H9 (cell line): ENCODE data around the gene GOLGA6A. TPM values are rescaled to one million over a fixed set of nuclear protein-coding genes. Genes with fewer than 3 reads are reported as not detected.

Experiments
- DNase-seq: peaks from one replicate; pipeline ENCODE4 v3.0.0-alpha.2; 2017
- H2AFZ ChIP-seq: one replicate; pipeline ENCODE4 v1.6.1; 2013; ENCODE audit warnings: mild to moderate bottlenecking, low read length, control low read depth, moderate library complexity
- H2AK5ac ChIP-seq: 2 replicates; pipeline ENCODE4 v1.6.1; 2013; ENCODE audit warnings: low read length, control low read depth, mixed read lengths; ENCODE audit not compliant: insufficient read length
- H2BK120ac ChIP-seq: one replicate; pipeline ENCODE4 v1.6.1; 2013; ENCODE audit warnings: low read depth, mild to moderate bottlenecking, low read length, control low read depth, inconsistent platforms; ENCODE audit not compliant: poor library complexity, severe bottlenecking
- H2BK12ac ChIP-seq: 2 replicates; pipeline ENCODE4 v1.6.1; 2013; ENCODE audit warnings: low read length, control low read depth, mixed read lengths, low read depth; ENCODE audit not compliant: insufficient read length
- H2BK15ac ChIP-seq: 2 replicates; pipeline ENCODE4 v1.6.1; 2013; ENCODE audit warnings: low read depth, low read length, control low read depth
- H2BK20ac ChIP-seq: one replicate; pipeline ENCODE4 v1.6.1; 2013; ENCODE audit warnings: low read depth, mild to moderate bottlenecking, low read length, control low read depth, inconsistent platforms; ENCODE audit not compliant: poor library complexity, severe bottlenecking
- H2BK5ac ChIP-seq: 2 replicates; pipeline ENCODE4 v1.6.1; 2013; ENCODE audit warnings: low read length, control low read depth, mixed read lengths; ENCODE audit not compliant: insufficient read length
- H3K14ac ChIP-seq: 2 replicates; pipeline ENCODE4 v1.6.1; 2013; ENCODE audit warnings: low read length, control low read depth; ENCODE audit not compliant: insufficient read depth
- H3K18ac ChIP-seq: 2 replicates; pipeline ENCODE4 v1.6.1; 2013; ENCODE audit warnings: low read depth, mild to moderate bottlenecking, mixed read lengths, low read length, control low read depth; ENCODE audit not compliant: insufficient read length
- H3K23ac ChIP-seq: 2 replicates; pipeline ENCODE4 v1.6.1; 2013; ENCODE audit warnings: low read length, control low read depth, mixed read lengths, low read depth; ENCODE audit not compliant: insufficient read length
- H3K23me2 ChIP-seq: 2 replicates; pipeline ENCODE4 v1.6.1; 2013; ENCODE audit warnings: low read depth, mild to moderate bottlenecking, mixed read lengths, low read length, control low read depth; ENCODE audit not compliant: insufficient read length, poor library complexity, severe bottlenecking
- H3K27ac ChIP-seq: 2 replicates; pipeline ENCODE4 v1.5.1; 2013; ENCODE audit warnings: low read length, control low read depth, mixed read lengths, low read depth; ENCODE audit not compliant: insufficient read length
- H3K27me3 ChIP-seq: 2 replicates; pipeline ENCODE4 v1.6.1; 2013; ENCODE audit warnings: low read length, control low read depth, inconsistent platforms; ENCODE audit not compliant: insufficient read depth
- H3K4ac ChIP-seq: 2 replicates; pipeline ENCODE4 v1.6.1; 2013; ENCODE audit warnings: low read depth, mild to moderate bottlenecking, control low read depth, inconsistent platforms, low read length, moderate library complexity
- H3K4me1 ChIP-seq: 2 replicates; pipeline ENCODE4 v1.6.1; 2013; ENCODE audit warnings: low read length, control low read depth, inconsistent platforms; ENCODE audit not compliant: insufficient read depth
- H3K4me2 ChIP-seq: 2 replicates; pipeline ENCODE4 v1.6.1; 2013; ENCODE audit warnings: low read length, control low read depth, mixed read lengths; ENCODE audit not compliant: insufficient read length, insufficient read depth
- H3K56ac ChIP-seq: 2 replicates; pipeline ENCODE4 v1.6.1; 2013; ENCODE audit warnings: low read depth, mild to moderate bottlenecking, mixed read lengths, low read length, control low read depth; ENCODE audit not compliant: insufficient read length
- H3K79me1 ChIP-seq: 2 replicates; pipeline ENCODE4 v1.6.1; 2013; ENCODE audit warnings: low read depth, mild to moderate bottlenecking, moderate library complexity, low read length, control low read depth, inconsistent platforms; ENCODE audit not compliant: insufficient read depth, poor library complexity, severe bottlenecking
- H3K79me2 ChIP-seq: 2 replicates; pipeline ENCODE4 v1.6.1; 2013; ENCODE audit warnings: low read length, control low read depth, inconsistent platforms; ENCODE audit not compliant: insufficient read depth
- H3K9ac ChIP-seq: 2 replicates; pipeline ENCODE4 v1.6.1; 2013; ENCODE audit warnings: low read length, control low read depth, mixed read lengths; ENCODE audit not compliant: insufficient read length; ENCODE audit errors: extremely low read depth
- H3K9me3 ChIP-seq: one replicate; pipeline ENCODE4 v1.6.1; 2013; ENCODE audit warnings: low read depth, low read length, inconsistent platforms; ENCODE audit not compliant: control insufficient read depth
- H3T11ph ChIP-seq: one replicate; pipeline ENCODE4 v1.6.1; 2013; ENCODE audit warnings: mild to moderate bottlenecking, low read length, control low read depth, inconsistent platforms
- H4K20me1 ChIP-seq: one replicate; pipeline ENCODE4 v1.6.1; 2013; ENCODE audit not compliant: control insufficient read depth, insufficient read length, insufficient read depth
- H4K5ac ChIP-seq: 2 replicates; pipeline ENCODE4 v1.6.1; 2013; ENCODE audit warnings: low read depth, mild to moderate bottlenecking, mixed read lengths, low read length, control low read depth; ENCODE audit not compliant: insufficient read length
- H4K8ac ChIP-seq: replicated peaks from 2 replicates; pipeline ENCODE4 v1.6.1; 2013; ENCODE audit warnings: low read length, control low read depth, mixed read lengths, low read depth; ENCODE audit not compliant: insufficient read length
- H4K91ac ChIP-seq: 2 replicates; pipeline ENCODE4 v1.6.1; 2013; ENCODE audit warnings: low read depth, mild to moderate bottlenecking, moderate library complexity, mixed read lengths, low read length, control low read depth; ENCODE audit not compliant: insufficient read length
- H3K27ac Mint-ChIP-seq, 3 experiments: 2 replicates in 2 of 3; 3 replicates in 1 of 3; pipeline ENCODE4 v1.8.0; 2020 to 2021; ENCODE audit warnings: mixed read lengths in 3 of 3, mild to moderate bottlenecking in 1 of 3, moderate library complexity in 1 of 3
- H3K27me3 Mint-ChIP-seq: 2 replicates; pipeline ENCODE4 v1.8.0; 2021; ENCODE audit warnings: low read depth, mild to moderate bottlenecking, moderate library complexity, mixed read lengths
- H3K36me3 Mint-ChIP-seq, 3 experiments: 2 replicates in 2 of 3; 3 replicates in 1 of 3; pipeline ENCODE4 v1.8.0; 2020 to 2021; ENCODE audit warnings: low read depth in 3 of 3, mixed read lengths in 3 of 3; ENCODE audit not compliant: insufficient read depth in 1 of 3
- H3K4me1 Mint-ChIP-seq, 2 experiments: 2 replicates each; pipeline ENCODE4 v1.8.0; 2020; ENCODE audit warnings: mixed read lengths in 2 of 2
- H3K4me3 Mint-ChIP-seq, 2 experiments: 2 replicates in 1 of 2; 3 replicates in 1 of 2; pipeline ENCODE4 v1.8.0; 2020 to 2021; ENCODE audit warnings: mild to moderate bottlenecking in 2 of 2, mixed read lengths in 2 of 2, moderate library complexity in 1 of 2
- H3K9me3 Mint-ChIP-seq, 2 experiments: 2 replicates in 1 of 2; 3 replicates in 1 of 2; pipeline ENCODE4 v1.8.0; 2020; ENCODE audit warnings: mild to moderate bottlenecking in 2 of 2, mixed read lengths in 2 of 2, moderate library complexity in 1 of 2
- CTCF ChIP-seq: fragments of 200-600 bp; sonication (generic); conservative IDR thresholded peaks from 3 replicates; pipeline ENCODE4 v1.8.0; 2021; ENCODE audit warnings: antibody characterized with exemption, mild to moderate bottlenecking
- WGBS: extraction: QIAGEN DNeasy Blood & Tissue Kit; methylation state at CpG from one replicate; pipeline ENCODE4 v1.1.7; 2013; ENCODE audit warnings: missing lambda C conversion rate, low lambda C conversion rate, mixed read lengths; ENCODE audit not compliant: insufficient read length; ENCODE audit errors: extremely low coverage; 5-methylcytosine and 5-hydroxymethylcytosine counted together
- total RNA-seq: library from RNA; stranded (reverse); gene quantifications from 2 replicates; pipeline ENCODE4 v1.2.1, GENCODE V29; 2021

The GOLGA6A gene
- total RNA-seq, 1 experiment from 2014 or later: 0.72 TPM

GRCh38 chr15:74121858-74122257, 39.5 kb upstream of the GOLGA6A start:
- H3K4me2 ChIP-seq: no peak overlapping the region
- TF ChIP-seq CTCF: no peak

More at GRCh38 chr15:74121858-74122257, 39.5 kb upstream of the GOLGA6A start:
- H3K23me2 ChIP-seq: no peaks in the 10 kb centered on the region
- Mint-ChIP-seq H3K36me3 (peaks cover 0 to 5% (median 2%) of the 10 kb centered on the region in 3 experiments; a peak in 2 of 7 replicates), H3K27me3 (peaks cover 61% of the 10 kb centered on the region), H3K9me3 (peaks cover 0 to 2% of the 10 kb centered on the region in 2 experiments; a peak in 1 of 5 replicates), H3K4me3 (no peak overlapping the region), H3K27ac (no peak overlapping the region), H3K4me1 (peaks cover 24 to 47% of the 10 kb centered on the region in 2 experiments)
- H2BK20ac ChIP-seq: no peak overlapping the region
- no peak overlapping the region for H4K91ac ChIP-seq
- H4K5ac ChIP-seq: no peak overlapping the region
- H3K9me3 ChIP-seq: no peaks in the 10 kb centered on the region
- H3K14ac ChIP-seq: no peak overlapping the region; the same call in 1 of the 2 replicates
- H3K79me2 ChIP-seq: no peaks in the 10 kb centered on the region
- WGBS: no CpG with 5 or more reads among the region's 6 CpGs
- no peak overlapping the region for H2AK5ac ChIP-seq
- no peak overlapping the region for H3K18ac ChIP-seq
- no peak for DNase-seq
- H2BK12ac ChIP-seq: no peak overlapping the region
- H3K56ac ChIP-seq: no peak overlapping the region
- H3K4ac ChIP-seq: no peak overlapping the region
- H2BK5ac ChIP-seq: no peak overlapping the region
- H3K27me3 ChIP-seq: peaks cover under 1% of the 10 kb centered on the region; the same call in 1 of the 2 replicates
- no peaks in the 10 kb centered on the region; the same call in 1 of the 2 replicates for H3K4me1 ChIP-seq
- no peak overlapping the region for H2AFZ ChIP-seq
- H3K9ac ChIP-seq: no peak overlapping the region
- no peak overlapping the region for H3K27ac ChIP-seq
- no peak overlapping the region for H3T11ph ChIP-seq
- H3K79me1 ChIP-seq: no peaks in the 10 kb centered on the region
- no peak overlapping the region for H4K8ac ChIP-seq
- H3K23ac ChIP-seq: no peak overlapping the region
- H2BK15ac ChIP-seq: no peak overlapping the region
- H4K20me1 ChIP-seq: no peaks in the 10 kb centered on the region
- H2BK120ac ChIP-seq: no peak overlapping the region
